GM19455 (cell line): ENCODE data around the gene EPHB2.

Source experiments
- ATAC-seq: cut with Tn5 transposase; IDR thresholded peaks from one replicate; pipeline ENCODE4 v1.9.1; 2021; ENCODE audit not compliant: unreplicated experiment

The EPHB2 gene

GRCh38 chr1:22796642-22797041 lies 86.0 kb downstream of the EPHB2 start:
- ATAC-seq: no peak

- no peak for ATAC-seq
Observed at GRCh38 chr1:22798083-22798482, 87.4 kb downstream of the EPHB2 start.

GRCh38 chr1:22799971-22800370 lies 89.3 kb downstream of the EPHB2 start:
- no peak for ATAC-seq

GRCh38 chr1:22800629-22801028 lies 90.0 kb downstream of the EPHB2 start:
- ATAC-seq: no peak

DNA sequence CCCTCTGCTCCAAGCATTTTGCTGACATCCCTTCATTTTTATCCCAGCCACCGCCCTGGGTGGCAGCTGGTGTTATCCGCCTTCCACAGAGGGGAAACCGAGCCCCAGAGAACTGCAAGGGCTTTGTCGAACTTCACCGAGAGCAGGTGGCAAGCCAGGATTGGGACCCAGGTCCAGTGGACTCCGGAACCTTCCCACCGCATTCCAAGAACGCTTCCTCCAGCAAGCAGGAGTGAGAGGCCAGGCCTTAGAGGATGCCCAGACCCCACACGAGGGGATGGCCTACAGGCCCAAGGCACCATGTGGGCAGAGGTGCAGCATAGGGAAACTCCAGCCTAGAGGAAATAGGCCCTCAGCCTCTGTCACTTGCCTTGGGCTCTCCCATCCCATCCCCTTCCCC lies 90.7 kb downstream of the EPHB2 start:
- ATAC-seq: no peak

GRCh38 chr1:22801761-22802160 lies 91.1 kb downstream of the EPHB2 start:
- no peak for ATAC-seq

DNA sequence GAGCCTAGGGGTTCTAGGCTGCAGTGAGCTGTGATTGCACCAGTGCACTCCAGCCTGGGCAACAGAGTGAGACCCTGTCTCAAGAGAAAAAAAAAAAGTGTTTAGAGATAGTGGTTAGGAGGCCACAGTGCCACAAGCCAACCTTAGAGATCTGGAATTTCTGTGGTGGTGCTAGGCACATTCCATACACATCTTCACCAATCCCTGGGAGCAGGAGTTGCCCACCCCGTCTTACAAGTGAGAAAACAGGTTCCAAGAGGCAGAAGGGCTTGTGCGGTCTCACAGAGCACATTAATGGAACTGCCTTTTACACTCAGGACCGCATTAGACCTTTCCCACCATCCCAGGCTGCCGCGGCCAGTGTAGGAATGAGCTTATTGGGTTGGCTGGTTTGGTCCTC lies 93.2 kb downstream of the EPHB2 start:
- ATAC-seq: no peak

- ATAC-seq: no peak
Observed at GRCh38 chr1:22804406-22804805, 93.8 kb downstream of the EPHB2 start.

GRCh38 chr1:22804969-22805671 lies 94.5 kb downstream of the EPHB2 start:
- no peak for ATAC-seq

DNA sequence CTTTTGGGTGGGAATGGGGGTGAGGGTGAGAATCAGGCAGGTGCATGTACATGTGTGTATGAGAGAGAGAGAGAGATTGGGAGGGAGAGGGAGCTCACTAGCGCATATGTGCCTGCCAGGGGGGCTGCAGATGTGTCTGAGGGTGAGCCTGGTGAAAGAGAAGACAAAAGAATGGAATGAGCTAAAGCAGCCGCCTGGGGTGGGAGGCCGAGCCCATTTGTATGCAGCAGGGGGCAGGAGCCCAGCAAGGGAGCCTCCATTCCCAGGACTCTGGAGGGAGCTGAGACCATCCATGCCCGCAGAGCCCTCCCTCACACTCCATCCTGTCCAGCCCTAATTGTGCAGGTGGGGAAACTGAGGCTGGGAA lies 95.0 kb downstream of the EPHB2 start:
- no peak for ATAC-seq

- ATAC-seq: no peak
Observed at GRCh38 chr1:22806584-22806983, 95.9 kb downstream of the EPHB2 start.

DNA sequence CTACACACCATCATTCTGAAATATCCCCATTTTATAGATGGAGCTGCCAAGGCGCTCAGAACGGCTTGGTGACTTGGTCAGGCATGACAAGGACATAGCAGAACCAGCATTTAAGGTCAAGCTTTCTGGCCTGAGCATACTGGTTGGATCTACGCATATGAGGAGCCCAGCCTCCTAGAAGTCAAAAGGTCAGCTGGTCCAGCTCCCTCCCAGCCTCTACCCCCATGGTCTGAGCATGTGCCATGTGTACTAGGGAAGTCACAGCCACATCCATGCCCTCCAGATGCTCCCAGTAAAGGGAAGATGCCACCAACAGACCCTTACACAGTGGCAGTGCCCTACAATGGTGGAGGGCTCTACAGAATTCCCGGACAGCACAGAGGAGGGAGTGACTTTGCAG lies 96.7 kb downstream of the EPHB2 start:
- ATAC-seq: no peak

DNA sequence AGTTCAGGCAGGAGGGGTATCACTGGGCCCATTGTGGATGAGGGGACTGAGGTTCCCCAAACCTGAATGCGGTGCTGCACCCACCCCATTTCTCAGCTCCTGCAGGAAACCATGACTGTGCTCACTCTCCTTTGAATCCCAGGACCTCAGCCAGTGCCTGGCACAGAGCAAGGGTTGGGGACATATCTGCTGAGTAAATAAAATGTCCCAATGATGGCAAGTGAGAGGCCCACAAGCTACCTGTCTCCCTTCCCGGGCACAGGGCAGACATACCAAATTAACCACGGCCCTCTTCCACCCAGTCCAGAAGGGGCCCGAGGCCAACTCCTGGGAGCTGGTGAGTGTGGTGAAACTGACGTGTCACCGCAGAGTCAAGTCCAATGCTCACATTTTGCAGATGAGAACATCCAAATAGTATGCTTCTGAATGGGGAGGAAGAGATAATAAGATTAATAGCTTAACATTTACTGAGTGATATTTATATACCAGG lies 97.6 kb downstream of the EPHB2 start:
- ATAC-seq: no peak

- no peak for ATAC-seq
Observed at GRCh38 chr1:22808676-22809483, 98.2 kb downstream of the EPHB2 start.

DNA sequence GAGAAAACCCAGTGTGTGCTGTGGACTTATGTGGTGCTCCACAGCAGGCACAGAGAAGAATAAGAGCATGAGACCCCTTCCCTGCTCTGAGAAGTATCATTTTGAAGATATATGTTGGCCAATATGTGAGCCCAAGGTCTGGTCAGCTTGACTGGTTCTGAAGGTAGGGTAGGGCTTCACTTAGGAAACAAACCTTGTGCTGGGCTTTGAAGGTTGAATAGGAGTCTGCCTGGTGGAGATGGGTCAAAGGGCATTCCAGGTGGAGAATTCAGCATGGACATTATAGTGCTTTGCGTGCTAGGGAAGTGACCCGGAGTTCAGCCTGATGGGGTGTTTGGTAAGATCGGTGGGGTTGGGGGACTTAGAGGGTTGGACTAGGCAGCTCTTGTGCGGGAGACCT lies 99.1 kb downstream of the EPHB2 start:
- ATAC-seq: no peak

- no peak for ATAC-seq
Observed at GRCh38 chr1:22810378-22810777, 99.7 kb downstream of the EPHB2 start.

GRCh38 chr1:22812092-22812880 lies 101.6 kb downstream of the EPHB2 start:
- ATAC-seq: no peak

GRCh38 chr1:22812993-22813790 lies 102.6 kb downstream of the EPHB2 start:
- no peak for ATAC-seq

DNA sequence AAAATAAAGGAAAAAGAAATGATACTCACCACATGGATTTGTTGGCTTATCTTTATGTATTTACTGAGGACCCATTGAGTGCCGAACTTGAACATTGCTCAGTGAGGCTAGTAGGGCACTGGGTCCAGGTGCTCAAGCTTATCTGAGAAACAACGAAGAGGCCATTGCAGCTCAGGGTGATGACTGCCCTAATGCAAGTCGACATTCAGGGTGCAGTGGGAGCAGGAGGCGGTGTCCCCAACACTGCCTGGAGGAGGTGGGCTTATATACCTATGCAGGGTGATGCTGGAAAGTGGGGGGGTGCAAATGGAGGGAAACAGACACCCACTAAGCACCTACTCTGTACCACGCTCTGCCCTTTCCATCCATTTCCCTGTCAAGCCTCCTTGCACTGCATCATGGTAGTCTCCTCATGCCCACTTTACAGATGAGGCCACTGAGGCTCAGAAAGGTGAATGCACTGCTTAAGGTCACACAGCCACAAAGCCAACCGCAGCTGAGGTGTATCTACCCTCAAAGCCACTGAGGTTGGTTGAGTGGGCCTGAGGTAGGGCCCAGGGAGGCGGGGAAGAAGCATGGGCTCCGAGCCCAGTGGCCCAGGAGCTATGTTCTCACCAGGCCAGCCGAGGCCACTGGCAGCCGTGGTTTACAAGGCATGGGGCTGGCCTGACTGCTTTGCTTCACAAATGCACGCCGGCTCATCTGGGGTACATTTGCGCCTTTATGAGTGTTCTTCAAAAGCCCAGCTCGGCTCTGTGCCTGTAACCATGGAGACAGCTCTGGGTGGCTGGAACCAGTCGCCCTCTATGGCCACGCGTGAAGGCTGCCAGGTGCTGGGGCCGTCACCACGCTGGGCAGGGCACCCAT lies 103.8 kb downstream of the EPHB2 start:
- ATAC-seq: no peak

DNA sequence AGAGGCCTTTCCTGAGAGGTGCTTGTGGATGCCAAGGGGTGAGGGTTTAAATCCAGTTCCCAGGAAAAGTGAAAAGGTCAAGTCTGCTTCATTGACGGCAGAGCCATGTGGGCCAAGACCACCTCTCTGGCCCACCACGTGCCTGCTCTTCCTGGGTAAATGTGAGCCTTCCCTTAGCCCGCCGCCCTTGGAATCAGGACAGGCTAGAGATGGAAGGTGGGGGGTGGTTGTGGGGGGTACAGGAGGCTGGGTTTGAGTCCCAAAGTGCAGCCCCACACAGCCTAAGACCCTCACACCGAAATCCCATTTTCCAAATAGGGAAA lies 104.4 kb downstream of the EPHB2 start:
- ATAC-seq: no peak
